HL-60 (cell line): ENCODE measurements around the gene MED7.

Experiments used
- DNase-seq, 2 experiments: peaks; one replicate each; pipeline ENCODE4 v3.0.0-alpha.2; 2010 to 2020; ENCODE audit warnings: low read depth in 1 of 2, low spot score in 1 of 2
- H3K27ac ChIP-seq: fragments of 250-450 bp; sonication (Bioruptor Pico); replicated peaks from 2 replicates; pipeline ENCODE4 v1.5.1; 2020; ENCODE audit warnings: mild to moderate bottlenecking, moderate library complexity
- H3K27me3 ChIP-seq: fragments of 250-450 bp; sonication (Bioruptor Pico); 2 replicates; pipeline ENCODE4 v1.5.1; 2021; ENCODE audit warnings: mild to moderate bottlenecking, moderate library complexity; ENCODE audit not compliant: insufficient read depth, poor library complexity, severe bottlenecking
- H3K4me3 ChIP-seq: replicated peaks from 2 replicates; pipeline ENCODE4 v1.5.1; 2011; ENCODE audit warnings: mild to moderate bottlenecking, control low read depth, low read length; ENCODE audit not compliant: insufficient read depth
- GABPA ChIP-seq: IDR thresholded peaks from 2 replicates; pipeline ENCODE4 v1.6.1; 2012; ENCODE audit warnings: low read depth
- POLR2AphosphoS5 ChIP-seq: IDR thresholded peaks from 2 replicates; pipeline ENCODE4 v1.6.1; 2012; ENCODE audit warnings: low read depth
- SPI1 ChIP-seq: IDR thresholded peaks from 2 replicates; pipeline ENCODE4 v1.6.1; 2012; ENCODE audit warnings: low read depth, mild to moderate bottlenecking, borderline replicate concordance
- TF ChIP-seq, protein P1 (sequence below): IDR thresholded peaks from 2 replicates; pipeline ENCODE4 v1.6.1; 2012; ENCODE audit warnings: low read depth; ENCODE audit not compliant: insufficient replicate concordance
- TF ChIP-seq, protein P2 (sequence below): IDR thresholded peaks from one replicate; pipeline ENCODE4 v1.5.1; 2011; ENCODE audit warnings: low read length, control low read depth, inconsistent platforms; ENCODE audit not compliant: insufficient read depth

MED7 gene

DNA sequence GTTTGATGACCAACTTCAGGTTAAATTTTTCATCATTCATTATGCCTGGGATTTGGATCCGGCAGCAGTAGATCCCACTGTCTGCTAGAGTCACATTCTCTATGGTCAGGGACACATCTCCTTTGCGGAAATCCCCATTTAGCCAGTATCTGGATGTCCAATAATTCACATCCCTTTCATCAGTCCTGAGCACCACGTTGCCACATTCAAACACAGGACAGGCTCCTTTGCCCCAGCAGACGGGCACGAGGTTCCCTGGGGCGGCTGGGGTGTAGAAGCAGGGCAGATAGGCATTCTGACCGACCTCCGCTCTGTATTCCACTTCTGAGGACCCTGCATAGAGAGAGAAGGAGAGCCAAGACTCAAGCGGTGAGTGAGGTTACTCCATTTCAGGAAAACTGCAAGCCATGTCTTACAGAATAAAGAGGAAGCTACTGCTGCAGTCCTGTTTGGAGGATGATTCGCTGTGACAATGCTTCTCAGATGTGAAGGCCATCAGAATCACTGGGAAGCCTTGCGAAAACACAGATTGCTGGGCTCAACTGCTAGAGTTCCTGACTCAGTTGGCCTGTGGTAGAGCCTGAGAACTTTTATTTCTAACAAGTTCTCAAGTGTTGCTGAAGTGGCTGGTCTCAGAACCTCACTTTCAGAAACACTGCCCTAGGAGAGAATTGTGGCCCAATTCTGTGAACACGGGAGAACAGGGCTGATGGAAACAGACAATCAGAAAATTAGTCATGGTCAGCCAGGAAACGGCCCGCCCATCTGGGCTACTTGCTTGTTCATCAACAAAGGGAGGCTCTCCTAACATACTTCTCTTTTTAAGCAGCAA, 35.8 kb downstream of the MED7 start:
- Histone ChIP-seq H3K27ac (peak overlapping the region; percentile 25; the same call in 1 of the 2 replicates), H3K4me3 (no peak overlapping the region), H3K27me3 (no peaks in the 10 kb centered on the region)
- TF ChIP-seq SPI1 (no peak), GABPA (no peak), POLR2AphosphoS5 (no peak)
- TF ChIP-seq, protein P1, sequence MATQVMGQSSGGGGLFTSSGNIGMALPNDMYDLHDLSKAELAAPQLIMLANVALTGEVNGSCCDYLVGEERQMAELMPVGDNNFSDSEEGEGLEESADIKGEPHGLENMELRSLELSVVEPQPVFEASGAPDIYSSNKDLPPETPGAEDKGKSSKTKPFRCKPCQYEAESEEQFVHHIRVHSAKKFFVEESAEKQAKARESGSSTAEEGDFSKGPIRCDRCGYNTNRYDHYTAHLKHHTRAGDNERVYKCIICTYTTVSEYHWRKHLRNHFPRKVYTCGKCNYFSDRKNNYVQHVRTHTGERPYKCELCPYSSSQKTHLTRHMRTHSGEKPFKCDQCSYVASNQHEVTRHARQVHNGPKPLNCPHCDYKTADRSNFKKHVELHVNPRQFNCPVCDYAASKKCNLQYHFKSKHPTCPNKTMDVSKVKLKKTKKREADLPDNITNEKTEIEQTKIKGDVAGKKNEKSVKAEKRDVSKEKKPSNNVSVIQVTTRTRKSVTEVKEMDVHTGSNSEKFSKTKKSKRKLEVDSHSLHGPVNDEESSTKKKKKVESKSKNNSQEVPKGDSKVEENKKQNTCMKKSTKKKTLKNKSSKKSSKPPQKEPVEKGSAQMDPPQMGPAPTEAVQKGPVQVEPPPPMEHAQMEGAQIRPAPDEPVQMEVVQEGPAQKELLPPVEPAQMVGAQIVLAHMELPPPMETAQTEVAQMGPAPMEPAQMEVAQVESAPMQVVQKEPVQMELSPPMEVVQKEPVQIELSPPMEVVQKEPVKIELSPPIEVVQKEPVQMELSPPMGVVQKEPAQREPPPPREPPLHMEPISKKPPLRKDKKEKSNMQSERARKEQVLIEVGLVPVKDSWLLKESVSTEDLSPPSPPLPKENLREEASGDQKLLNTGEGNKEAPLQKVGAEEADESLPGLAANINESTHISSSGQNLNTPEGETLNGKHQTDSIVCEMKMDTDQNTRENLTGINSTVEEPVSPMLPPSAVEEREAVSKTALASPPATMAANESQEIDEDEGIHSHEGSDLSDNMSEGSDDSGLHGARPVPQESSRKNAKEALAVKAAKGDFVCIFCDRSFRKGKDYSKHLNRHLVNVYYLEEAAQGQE, result no peak
- TF ChIP-seq, protein P2, sequence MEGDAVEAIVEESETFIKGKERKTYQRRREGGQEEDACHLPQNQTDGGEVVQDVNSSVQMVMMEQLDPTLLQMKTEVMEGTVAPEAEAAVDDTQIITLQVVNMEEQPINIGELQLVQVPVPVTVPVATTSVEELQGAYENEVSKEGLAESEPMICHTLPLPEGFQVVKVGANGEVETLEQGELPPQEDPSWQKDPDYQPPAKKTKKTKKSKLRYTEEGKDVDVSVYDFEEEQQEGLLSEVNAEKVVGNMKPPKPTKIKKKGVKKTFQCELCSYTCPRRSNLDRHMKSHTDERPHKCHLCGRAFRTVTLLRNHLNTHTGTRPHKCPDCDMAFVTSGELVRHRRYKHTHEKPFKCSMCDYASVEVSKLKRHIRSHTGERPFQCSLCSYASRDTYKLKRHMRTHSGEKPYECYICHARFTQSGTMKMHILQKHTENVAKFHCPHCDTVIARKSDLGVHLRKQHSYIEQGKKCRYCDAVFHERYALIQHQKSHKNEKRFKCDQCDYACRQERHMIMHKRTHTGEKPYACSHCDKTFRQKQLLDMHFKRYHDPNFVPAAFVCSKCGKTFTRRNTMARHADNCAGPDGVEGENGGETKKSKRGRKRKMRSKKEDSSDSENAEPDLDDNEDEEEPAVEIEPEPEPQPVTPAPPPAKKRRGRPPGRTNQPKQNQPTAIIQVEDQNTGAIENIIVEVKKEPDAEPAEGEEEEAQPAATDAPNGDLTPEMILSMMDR, result no peak
- peak in 1 of 2 experiments; percentile 35 for DNase-seq

DNA sequence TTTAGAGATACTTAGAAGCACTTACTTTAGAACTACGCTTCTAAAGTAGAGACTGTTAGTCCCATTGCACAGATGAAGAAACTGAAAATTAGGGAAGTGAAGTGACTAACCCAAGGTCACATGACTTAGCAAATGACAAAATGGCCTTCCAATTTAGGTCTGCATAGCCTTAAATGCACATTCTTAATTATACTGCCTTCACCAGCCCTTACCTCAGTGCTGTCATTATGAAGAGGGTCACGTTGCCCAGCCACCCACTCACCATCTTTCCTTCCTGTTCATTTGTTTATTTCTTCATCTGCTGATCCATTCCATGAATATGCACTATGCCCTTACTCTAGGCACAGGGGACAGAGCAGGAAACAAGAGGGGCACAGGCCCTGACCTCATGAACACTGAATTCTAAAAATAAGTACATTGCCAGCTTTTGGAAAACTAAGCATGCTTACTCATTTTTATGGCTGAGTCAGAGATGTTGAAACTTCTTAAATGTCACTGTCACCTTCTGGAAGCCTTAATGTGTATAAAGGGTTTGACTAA, 42.5 kb downstream of the MED7 start:
- Histone ChIP-seq H3K4me3 (no peak overlapping the region), H3K27ac (no peak overlapping the region), H3K27me3 (no peaks in the 10 kb centered on the region)
- TF ChIP-seq, protein P1, result no peak
- TF ChIP-seq SPI1 (peak; percentile 59; the same call in 1 of the 2 replicates), GABPA (no peak), POLR2AphosphoS5 (no peak)
- TF ChIP-seq, protein P2, result no peak
- DNase-seq, result peak; percentile 6 to 57

DNA sequence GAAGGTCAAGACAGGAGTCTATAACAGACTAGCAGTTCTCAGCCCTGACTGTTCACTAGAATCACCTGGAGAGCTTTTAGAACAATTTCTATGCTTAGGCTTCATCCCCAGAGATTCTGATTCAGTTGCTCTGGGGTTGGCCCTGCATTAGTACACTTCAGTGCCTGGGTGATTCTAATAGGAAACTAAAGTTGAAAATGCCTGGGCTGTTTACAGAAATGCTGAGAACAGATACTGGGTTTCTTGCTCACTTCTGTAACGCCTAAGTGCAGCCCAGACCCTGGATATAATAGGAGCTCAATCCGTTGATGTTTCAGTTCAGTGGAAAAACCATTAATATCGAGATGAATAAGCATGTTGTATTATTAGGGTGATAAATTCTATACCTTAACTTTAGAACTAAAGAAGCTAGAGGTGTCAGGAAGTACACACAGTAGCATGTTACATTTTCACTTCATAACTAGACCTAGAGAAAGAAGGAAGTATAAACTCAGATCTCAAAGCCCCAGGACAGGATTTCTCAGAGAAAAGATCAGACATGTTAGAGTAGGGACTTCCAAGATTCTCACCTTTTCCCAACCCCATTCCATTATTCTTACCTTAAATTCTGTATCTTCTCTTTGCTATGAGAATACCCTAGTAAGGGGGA, 54.2 kb downstream of the MED7 start:
- no peak for TF ChIP-seq POLR2AphosphoS5
- TF ChIP-seq, protein P1, result no peak
- TF ChIP-seq, protein P2, result no peak
- TF ChIP-seq SPI1, result no peak
- TF ChIP-seq GABPA, result no peak
- no peak overlapping the region for H3K4me3 ChIP-seq
- DNase-seq, result no peak
- no peaks in the 10 kb centered on the region for H3K27me3 ChIP-seq
- no peak overlapping the region for H3K27ac ChIP-seq
